Upper lobe of left lung (tissue), 6 donors: ENCODE data around the gene ST13. TPM values are rescaled to one million over a fixed set of nuclear protein-coding genes. Genes with fewer than 3 reads are reported as not detected.

ENCODE experiments used
- ATAC-seq, 2 donors: fragments of 200-7000 bp; cut with Tn5 transposase; one replicate each; pipeline ENCODE4 v1.9.1; 2022; ENCODE audit warnings: mild to moderate bottlenecking in 2 of 2, moderate library complexity in 2 of 2; ENCODE audit not compliant: low FRiP score in 2 of 2
- DNase-seq, 2 donors: peaks; one replicate each; pipeline ENCODE4 v3.0.0-alpha.2; 2019 to 2020
- H3K27ac ChIP-seq, 4 donors: fragments of 200-600 bp; sonication (generic); one replicate each; pipeline ENCODE4 v1.5.1; 2016 to 2019
- H3K27me3 ChIP-seq, 4 donors: fragments of 200-600 bp; sonication (generic); one replicate each; pipeline ENCODE4 v1.5.1; 2017 to 2019
- H3K36me3 ChIP-seq, 4 donors: fragments of 200-600 bp; sonication (generic); one replicate each; pipeline ENCODE4 v1.5.1; 2016 to 2019
- H3K4me1 ChIP-seq, 4 donors: fragments of 200-600 bp; sonication (generic); one replicate each; pipeline ENCODE4 v1.5.1; 2018 to 2019
- H3K4me3 ChIP-seq, 4 donors: fragments of 200-600 bp; sonication (generic); one replicate each; pipeline ENCODE4 v1.5.1; 2017 to 2019; ENCODE audit warnings: mild to moderate bottlenecking in 2 of 4, moderate library complexity in 1 of 4
- H3K9me3 ChIP-seq, 4 donors: fragments of 200-600 bp; sonication (generic); one replicate each; pipeline ENCODE4 v1.5.1; 2018 to 2019
- CTCF ChIP-seq, 6 experiments: fragments of 450-650 bp in 4 of 6; fragments of 200-600 bp in 2 of 6; sonication (generic) in 2 of 6; IDR thresholded peaks; one replicate each; pipeline ENCODE4 v1.5.1; 2016 to 2019; ENCODE audit warnings: antibody characterized with exemption in 6 of 6
- EP300 ChIP-seq, 4 donors: sonication (generic); formaldehyde crosslinking; IDR thresholded peaks; one replicate each; pipeline ENCODE4 v1.5.1; 2017; ENCODE audit warnings: antibody characterized with exemption in 4 of 4, control low read depth in 2 of 4
- POLR2A ChIP-seq, 4 donors: fragments of 450-650 bp; IDR thresholded peaks; one replicate each; pipeline ENCODE4 v1.5.1; 2016 to 2017; ENCODE audit warnings: antibody characterized with exemption in 4 of 4, mild to moderate bottlenecking in 2 of 4
- POLR2AphosphoS5 ChIP-seq, 2 donors: sonication (generic); formaldehyde crosslinking; IDR thresholded peaks; one replicate each; pipeline ENCODE4 v1.5.1; 2017; ENCODE audit warnings: antibody characterized with exemption in 2 of 2
- WGBS, 2 donors: methylation state at CpG; one replicate each; pipeline ENCODE4 v1.1.5; 2017 to 2018; 5-methylcytosine and 5-hydroxymethylcytosine counted together
- total RNA-seq, 6 donors: library from RNA; depleted of rRNA in 4 of 6; stranded (reverse); fragments of >200 nt in 4 of 6; gene quantifications; one replicate each; pipeline versions ENCODE4 v1.1.0 to v1.2.1, GENCODE V29; 2016 to 2021
- donor health status: DM: no; HTN: no; CAD: no; lungs with moderate emphysema.
- donor health status: DM: no; HTN: yes; CAD: no; lungs with severe emphysema.

The ST13 gene
- total RNA-seq, result 100 to 1,000 TPM in 4 of 6 donors, 10 to 100 TPM in 2; 85.2 to 188 (median 119) TPM

DNA sequence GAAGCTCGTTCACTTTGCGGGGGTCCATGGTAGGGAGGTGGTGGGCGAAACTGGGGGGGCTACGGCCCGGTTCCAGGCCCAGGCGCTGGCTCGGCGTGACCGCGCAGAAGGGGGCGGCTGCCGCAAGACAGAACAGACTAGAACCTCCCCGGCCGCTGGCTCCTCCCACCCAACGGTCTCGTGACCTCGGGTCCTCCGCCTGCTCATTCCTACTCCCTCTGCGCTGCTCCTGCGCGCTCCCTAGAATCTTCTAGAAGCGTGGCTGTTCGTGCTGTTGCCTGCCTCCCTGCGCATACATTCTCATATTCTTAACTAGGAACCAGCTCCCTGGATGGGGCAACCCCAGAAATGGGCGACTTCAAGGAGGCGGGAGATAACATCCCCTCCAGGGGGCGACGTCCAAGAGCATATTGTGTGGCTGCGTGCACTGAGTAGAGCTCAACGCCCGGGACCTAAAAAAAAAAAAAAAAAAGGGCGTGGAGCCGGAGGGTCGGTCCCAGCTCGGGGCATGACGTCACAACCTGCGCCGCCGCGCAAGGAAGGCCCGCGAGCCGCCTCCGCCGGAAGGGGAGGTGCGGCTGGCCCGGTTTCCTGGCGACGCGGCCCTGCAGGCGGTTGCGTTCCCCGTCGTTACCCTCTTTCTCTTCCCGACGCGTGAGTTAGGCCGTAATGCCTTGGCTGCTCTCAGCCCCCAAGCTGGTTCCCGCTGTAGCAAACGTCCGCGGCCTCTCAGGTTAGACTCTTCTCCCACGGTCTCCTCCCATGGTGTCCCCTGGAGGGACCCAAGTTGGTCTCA is at the start of gene ST13, which contains the start of gene XPNPEP3:
Gene ST13, minus strand, starts transcription at position 127 of the 796 bp plus-strand sequence. Its CDS starts 99 bp downstream, at position 28.
Gene XPNPEP3, plus strand, starts transcription at position 636 of the 796 bp plus-strand sequence. Its CDS starts 34 bp downstream, at position 670.
- Histone ChIP-seq H3K4me1 (peaks cover 35 to 50% (median 44%) of the 10 kb centered on the region in 4 donors), H3K36me3 (peaks cover 0 to 7% (median 0%) of the 10 kb centered on the region in 4 donors), H3K9me3 (no peaks in the 10 kb centered on the region), H3K4me3 (peak within 1 kb of the TSS; percentile 67 to 87 (median 75)), H3K27ac (peak within 1 kb of the TSS; percentile 96 to 98 (median 97)), H3K27me3 (no peaks in the 10 kb centered on the region)
- WGBS, 2 donors, result 0% methylated on average over 42 to 53 of the region's 63 CpGs
- DNase-seq, result peak; percentile 97 to 100
- TF ChIP-seq POLR2A (IDR thresholded peaks at IDR 0.05) (peak in 3 of 4 donors; percentile 51 to 63 (median 60)), POLR2AphosphoS5 (IDR thresholded peaks at IDR 0.05) (peak; percentile 83 to 90), CTCF (IDR thresholded peaks at IDR 0.05) (peak in 4 of 6 experiments; percentile 10 to 30 (median 12)), EP300 (IDR thresholded peaks at IDR 0.05) (peak in 1 of 4 donors; percentile 53)
- ATAC-seq, result peak; percentile 98 to 100

- Histone ChIP-seq H3K36me3 (peaks cover 0 to 35% (median 7%) of the 10 kb centered on the region in 4 donors), H3K27me3 (no peaks in the 10 kb centered on the region), H3K9me3 (no peaks in the 10 kb centered on the region), H3K4me1 (no peaks in the 10 kb centered on the region), H3K27ac (no peak overlapping the region), H3K4me3 (no peak overlapping the region)
- ATAC-seq (no peak), DNase-seq (no peak)
- no peak for TF ChIP-seq EP300 (IDR thresholded peaks at IDR 0.05)
- TF ChIP-seq POLR2A (IDR thresholded peaks at IDR 0.05), result no peak
- TF ChIP-seq CTCF (IDR thresholded peaks at IDR 0.05), result no peak
- no peak for TF ChIP-seq POLR2AphosphoS5 (IDR thresholded peaks at IDR 0.05)
- WGBS, 2 donors, result 86 to 100% methylated on average over 1 of the region's 1 CpG
Measured at GRCh38 chr22:40904101-40904500, 47.7 kb upstream of the ST13 start.

- H3K27ac ChIP-seq, result no peak overlapping the region
- no peak for TF ChIP-seq POLR2AphosphoS5 (IDR thresholded peaks at IDR 0.05)
- peak in 2 of 6 experiments; percentile 28 to 32 for TF ChIP-seq CTCF (IDR thresholded peaks at IDR 0.05)
- TF ChIP-seq POLR2A (IDR thresholded peaks at IDR 0.05), result no peak
- TF ChIP-seq EP300 (IDR thresholded peaks at IDR 0.05), result no peak
Measured at GRCh38 chr22:40898850-40899357, 42.5 kb upstream of the ST13 start.

DNA sequence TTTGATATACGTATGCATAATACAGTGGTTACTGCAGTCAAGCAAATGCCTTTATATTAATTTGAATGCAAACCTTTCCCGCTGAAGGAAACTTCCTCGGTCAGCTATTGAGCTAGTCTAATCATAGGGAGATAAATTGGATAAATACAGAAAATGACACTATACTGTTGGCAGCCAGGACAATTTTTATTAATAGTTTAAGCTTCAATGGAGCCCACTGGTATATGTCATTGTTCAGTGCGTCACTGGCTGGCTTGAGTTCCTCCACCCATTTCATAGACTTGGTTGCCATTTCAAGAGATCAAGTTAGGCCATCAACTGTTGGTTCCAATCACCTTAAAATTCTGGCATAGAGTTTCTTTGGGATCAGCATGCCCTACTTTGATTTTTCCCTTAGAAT is 38.0 kb upstream of the ST13 start:
- Histone ChIP-seq H3K4me3 (no peak overlapping the region), H3K27me3 (no peaks in the 10 kb centered on the region), H3K36me3 (peaks cover 0 to 30% (median 13%) of the 10 kb centered on the region in 4 donors), H3K4me1 (no peaks in the 10 kb centered on the region), H3K27ac (no peak overlapping the region), H3K9me3 (no peaks in the 10 kb centered on the region)
- TF ChIP-seq EP300 (IDR thresholded peaks at IDR 0.05) (no peak), POLR2AphosphoS5 (IDR thresholded peaks at IDR 0.05) (no peak), CTCF (IDR thresholded peaks at IDR 0.05) (no peak), POLR2A (IDR thresholded peaks at IDR 0.05) (no peak)
- DNase-seq (no peak), ATAC-seq (no peak)
- 94 to 95% methylated on average over 4 of the region's 4 CpGs for WGBS, 2 donors

More at GRCh38 chr22:40898850-40899357, 42.5 kb upstream of the ST13 start:
- no peak overlapping the region for H3K4me3 ChIP-seq
- 46 to 49% methylated on average over 3 of the region's 3 CpGs for WGBS, 2 donors
- ATAC-seq, result peak in 1 of 2 donors; percentile 61
- peaks cover 0 to 17% (median 0%) of the 10 kb centered on the region in 4 donors for H3K36me3 ChIP-seq
- DNase-seq, result no peak
- no peaks in the 10 kb centered on the region for H3K27me3 ChIP-seq
- no peaks in the 10 kb centered on the region for H3K9me3 ChIP-seq
- no peaks in the 10 kb centered on the region for H3K4me1 ChIP-seq
